Liver (tissue), 9 donors: ENCODE results near the gene SDE2. TPM values are rescaled to one million over a fixed set of nuclear protein-coding genes. Genes with fewer than 3 reads are reported as not detected.
A peak's percentile ranks its signal among the peaks of the same experiment; 100 is the strongest.
"Not testable (repeated sequence)": the region's sequence is repeated elsewhere in the genome, so short reads cannot be mapped to it uniquely, and the experiment has no call there.

Experiments
- DNase-seq: peaks from one replicate; pipeline ENCODE4 v3.0.0-alpha.2; 2017; ENCODE audit warnings: low spot score
- H3K27ac ChIP-seq, 2 donors: one replicate each; pipeline ENCODE4 v1.7.0; 2013; ENCODE audit warnings: inconsistent platforms in 2 of 2, low read length in 2 of 2, control low read depth in 1 of 2, low read depth in 1 of 2, mild to moderate bottlenecking in 1 of 2
- H3K27me3 ChIP-seq, 4 donors: one replicate each; pipeline versions ENCODE4 v1.6.1 to v1.7.0; 2013; ENCODE audit warnings: low read length in 3 of 4, inconsistent platforms in 1 of 4, mild to moderate bottlenecking in 1 of 4, moderate library complexity in 1 of 4; ENCODE audit not compliant: control insufficient read depth in 4 of 4, insufficient read depth in 4 of 4
- H3K36me3 ChIP-seq, 4 donors: one replicate each; pipeline versions ENCODE4 v1.6.1 to v1.7.0; 2013; ENCODE audit warnings: low read length in 3 of 4, mild to moderate bottlenecking in 3 of 4, low read depth in 1 of 4, moderate library complexity in 1 of 4; ENCODE audit not compliant: control insufficient read depth in 4 of 4, insufficient read depth in 3 of 4
- H3K4me1 ChIP-seq, 4 donors: one replicate each; pipeline versions ENCODE4 v1.6.1 to v1.7.0; 2013; ENCODE audit warnings: low read length in 3 of 4, mild to moderate bottlenecking in 3 of 4, moderate library complexity in 1 of 4; ENCODE audit not compliant: control insufficient read depth in 4 of 4, insufficient read depth in 4 of 4
- H3K4me3 ChIP-seq, 3 donors: one replicate each; pipeline versions ENCODE4 v1.6.1 to v1.7.0; 2013; ENCODE audit warnings: low read length in 3 of 3, control low read depth in 1 of 3, low read depth in 1 of 3, mild to moderate bottlenecking in 1 of 3
- H3K9ac ChIP-seq, 2 donors: one replicate each; pipeline ENCODE4 v1.7.0; 2013; ENCODE audit warnings: low read length in 2 of 2, mild to moderate bottlenecking in 2 of 2, moderate library complexity in 2 of 2, control low read depth in 1 of 2, low read depth in 1 of 2
- H3K9me3 ChIP-seq, 4 donors: one replicate each; pipeline versions ENCODE4 v1.6.1 to v1.7.0; 2013; ENCODE audit warnings: low read length in 3 of 4; ENCODE audit not compliant: control insufficient read depth in 4 of 4
- EGR1 ChIP-seq, 2 donors: IDR thresholded peaks; 2 replicates each; pipeline ENCODE4 v1.6.1; 2016 to 2018; ENCODE audit warnings: antibody characterized with exemption in 2 of 2, low read depth in 2 of 2
- FOXA2 ChIP-seq: IDR thresholded peaks from 2 replicates; pipeline ENCODE4 v1.6.1; 2016; ENCODE audit warnings: antibody characterized with exemption
- GABPA ChIP-seq, 2 donors: IDR thresholded peaks in 1 of 2; conservative IDR thresholded peaks in 1 of 2; 2 replicates each; pipeline ENCODE4 v1.6.1; 2016; ENCODE audit warnings: antibody characterized with exemption in 2 of 2, mild to moderate bottlenecking in 1 of 2, moderate library complexity in 1 of 2
- HNF4A ChIP-seq, 2 donors: conservative IDR thresholded peaks; 2 replicates each; pipeline ENCODE4 v1.6.1; 2016; ENCODE audit warnings: antibody characterized with exemption in 2 of 2, mild to moderate bottlenecking in 2 of 2
- HNF4G ChIP-seq: IDR thresholded peaks from 2 replicates; pipeline ENCODE4 v1.6.1; 2016; ENCODE audit warnings: antibody characterized with exemption
- JUND ChIP-seq, 2 donors: IDR thresholded peaks; 2 replicates each; pipeline ENCODE4 v1.6.1; 2016; ENCODE audit warnings: antibody characterized with exemption in 2 of 2
- MAX ChIP-seq: IDR thresholded peaks from 2 replicates; pipeline ENCODE4 v1.6.1; 2016; ENCODE audit warnings: antibody characterized with exemption
- NR2F2 ChIP-seq: IDR thresholded peaks from 2 replicates; pipeline ENCODE4 v1.6.1; 2016; ENCODE audit warnings: antibody characterized with exemption
- RAD21 ChIP-seq, 2 donors: IDR thresholded peaks; 2 replicates each; pipeline ENCODE4 v1.6.1; 2016; ENCODE audit warnings: antibody characterized with exemption in 2 of 2, mild to moderate bottlenecking in 2 of 2
- RXRA ChIP-seq, 2 donors: IDR thresholded peaks; 2 replicates each; pipeline ENCODE4 v1.6.1; 2017 to 2018; ENCODE audit warnings: antibody characterized with exemption in 2 of 2, mild to moderate bottlenecking in 1 of 2
- SP1 ChIP-seq: IDR thresholded peaks from 2 replicates; pipeline ENCODE4 v1.6.1; 2018; ENCODE audit warnings: antibody characterized with exemption, mild to moderate bottlenecking
- TAF1 ChIP-seq: conservative IDR thresholded peaks from 2 replicates; pipeline ENCODE4 v1.6.1; 2016; ENCODE audit warnings: antibody characterized with exemption, mild to moderate bottlenecking
- YY1 ChIP-seq: IDR thresholded peaks from 2 replicates; pipeline ENCODE4 v1.6.1; 2016; ENCODE audit warnings: antibody characterized with exemption, mild to moderate bottlenecking
- ZBTB33 ChIP-seq: IDR thresholded peaks from 2 replicates; pipeline ENCODE4 v1.6.1; 2016; ENCODE audit warnings: antibody characterized with exemption
- WGBS: extraction: QIAGEN DNeasy Blood & Tissue Kit; methylation state at CpG from one replicate; pipeline ENCODE4 v1.1.7; 2013; 5-methylcytosine and 5-hydroxymethylcytosine counted together
- polyA plus RNA-seq, 2 donors: library from polyadenylated mRNA; stranded (reverse) in 1 of 2; unstranded in 1 of 2; fragments of 200-250 nt in 1 of 2; fragments of >200 nt in 1 of 2; fragmentation: Nextera tagmentation in 1 of 2; extraction: Ambion mirVana in 1 of 2; gene quantifications; one replicate each; pipeline versions ENCODE4 v1.2.1 to v1.2.3, GENCODE V29; 2013 to 2015
- total RNA-seq, 2 donors: library from RNA; depleted of rRNA; stranded (reverse); fragments of >200 nt; gene quantifications; one replicate each; pipeline ENCODE4 v1.2.3, GENCODE V29; 2014
- TF ChIP-seq, protein P1 (sequence below): fragments of 150-350 bp; IDR thresholded peaks from 2 replicates; pipeline ENCODE4 v1.5.1; 2017; ENCODE audit warnings: improper control_type of control experiment, low read depth, low read length; ENCODE audit not compliant: missing input control
- TF ChIP-seq, protein P2 (sequence below): IDR thresholded peaks from 2 replicates; pipeline ENCODE4 v1.6.1; 2016; ENCODE audit warnings: antibody characterized with exemption
- donor health status: healthy.
- donor health status: healthy.
- donor health status: healthy.
- donor health status: healthy.
- donor health status: healthy.

The SDE2 gene
- total and polyA plus RNA-seq, 4 donors: 4.7 to 53.7 (median 11.0) TPM

DNA sequence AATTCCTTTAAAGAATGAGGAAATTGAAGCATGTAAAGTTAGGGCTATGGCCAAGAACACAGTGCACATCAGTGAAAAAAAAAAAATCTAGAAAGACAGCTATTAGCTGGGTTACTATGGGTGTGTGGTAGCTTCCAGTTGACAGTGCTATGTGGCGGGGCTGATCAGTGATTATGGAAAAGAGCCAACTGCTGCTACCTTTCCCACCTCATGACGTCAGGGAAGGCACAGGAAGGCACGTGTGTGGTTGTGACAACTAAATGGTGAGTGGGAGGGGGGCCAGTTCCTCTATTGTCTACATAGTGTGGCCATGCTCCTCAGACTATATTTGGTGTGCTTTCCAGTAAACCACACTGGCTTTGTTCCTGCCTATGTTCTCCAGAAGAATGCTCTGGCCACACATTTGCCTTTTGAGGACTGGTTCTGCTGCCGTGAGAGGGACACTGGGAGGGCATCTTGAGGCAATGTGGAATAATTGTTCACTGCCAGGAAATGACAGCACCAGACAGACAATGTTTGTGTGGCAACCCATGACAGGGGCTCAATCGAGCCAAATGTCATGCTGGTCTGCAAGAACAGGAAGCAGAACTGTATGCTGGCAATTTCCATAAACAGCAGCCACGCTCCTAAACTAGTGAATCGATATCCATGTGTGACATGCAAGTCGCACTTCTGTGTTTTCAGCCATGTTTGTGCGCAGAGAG lies 3.0 kb upstream of the SDE2 start:
- Histone ChIP-seq H3K9ac (peak overlapping the region in 1 of 2 donors; percentile 8), H3K27me3 (no peaks in the 10 kb centered on the region), H3K27ac (peak overlapping the region; percentile 46 to 85), H3K4me3 (no peak overlapping the region), H3K36me3 (no peaks in the 10 kb centered on the region), H3K9me3 (no peaks in the 10 kb centered on the region), H3K4me1 (peaks cover 2 to 11% (median 11%) of the 10 kb centered on the region in 4 donors)
- TF ChIP-seq HNF4G (no peak), RAD21 (IDR thresholded peaks at IDR 0.05) (peak in 1 of 2 donors; percentile 14), FOXA2 (no peak), ZBTB33 (no peak), GABPA (IDR thresholded peaks at IDR 0.05 in 1 of 2, conservative IDR thresholded peaks at IDR 0.05 in 1 of 2) (peak in 1 of 2 donors; percentile 24), RXRA (IDR thresholded peaks at IDR 0.05) (peak in 1 of 2 donors; percentile 18), EGR1 (IDR thresholded peaks at IDR 0.05; ENCODE audit: low read depth in 2 of 2) (no peak), YY1 (peak; percentile 28), TAF1 (peak; percentile 21), SP1 (peak; percentile 13), JUND (IDR thresholded peaks at IDR 0.05) (no peak), HNF4A (conservative IDR thresholded peaks at IDR 0.05) (no peak)
- DNase-seq: no peak
- WGBS: 54% methylated on average over 9 of the region's 9 CpGs

DNA sequence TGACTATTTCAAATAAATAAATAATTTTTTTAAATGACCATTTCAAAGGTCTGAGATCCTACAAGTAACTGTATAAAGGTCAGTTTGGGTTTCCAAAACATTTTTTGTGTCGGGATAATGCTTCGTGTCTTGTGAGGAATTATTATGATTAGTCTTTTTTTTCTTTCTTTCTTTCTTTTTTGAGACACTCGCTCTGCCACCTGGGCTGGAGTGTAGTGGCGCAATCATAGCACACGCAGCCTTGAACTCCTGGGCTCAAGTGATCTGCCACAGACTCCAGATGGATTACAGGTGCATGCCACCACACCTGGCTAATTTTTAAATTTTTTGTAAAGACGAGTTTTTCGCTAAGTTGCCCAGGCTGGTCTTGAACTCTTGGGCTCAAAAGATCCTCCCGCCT lies 1.9 kb upstream of the SDE2 start:
- DNase-seq: no peak
- Histone ChIP-seq H3K4me1 (peaks cover 4 to 19% (median 16%) of the 10 kb centered on the region in 4 donors), H3K27ac (peak overlapping the region; percentile 27 to 46), H3K9ac (no peak overlapping the region), H3K4me3 (no peak overlapping the region), H3K27me3 (no peaks in the 10 kb centered on the region), H3K9me3 (no peaks in the 10 kb centered on the region), H3K36me3 (no peaks in the 10 kb centered on the region)
- WGBS: 87% methylated on average over 8 of the region's 8 CpGs
- TF ChIP-seq ZBTB33 (no peak), SP1 (no peak), RXRA (IDR thresholded peaks at IDR 0.05) (no peak), EGR1 (IDR thresholded peaks at IDR 0.05; ENCODE audit: low read depth in 2 of 2) (no peak), TAF1 (no peak), MAX (no peak), RAD21 (IDR thresholded peaks at IDR 0.05) (no peak), HNF4A (conservative IDR thresholded peaks at IDR 0.05) (no peak), YY1 (no peak), HNF4G (no peak), NR2F2 (no peak)
- TF ChIP-seq, protein P1, sequence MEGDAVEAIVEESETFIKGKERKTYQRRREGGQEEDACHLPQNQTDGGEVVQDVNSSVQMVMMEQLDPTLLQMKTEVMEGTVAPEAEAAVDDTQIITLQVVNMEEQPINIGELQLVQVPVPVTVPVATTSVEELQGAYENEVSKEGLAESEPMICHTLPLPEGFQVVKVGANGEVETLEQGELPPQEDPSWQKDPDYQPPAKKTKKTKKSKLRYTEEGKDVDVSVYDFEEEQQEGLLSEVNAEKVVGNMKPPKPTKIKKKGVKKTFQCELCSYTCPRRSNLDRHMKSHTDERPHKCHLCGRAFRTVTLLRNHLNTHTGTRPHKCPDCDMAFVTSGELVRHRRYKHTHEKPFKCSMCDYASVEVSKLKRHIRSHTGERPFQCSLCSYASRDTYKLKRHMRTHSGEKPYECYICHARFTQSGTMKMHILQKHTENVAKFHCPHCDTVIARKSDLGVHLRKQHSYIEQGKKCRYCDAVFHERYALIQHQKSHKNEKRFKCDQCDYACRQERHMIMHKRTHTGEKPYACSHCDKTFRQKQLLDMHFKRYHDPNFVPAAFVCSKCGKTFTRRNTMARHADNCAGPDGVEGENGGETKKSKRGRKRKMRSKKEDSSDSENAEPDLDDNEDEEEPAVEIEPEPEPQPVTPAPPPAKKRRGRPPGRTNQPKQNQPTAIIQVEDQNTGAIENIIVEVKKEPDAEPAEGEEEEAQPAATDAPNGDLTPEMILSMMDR: no peak
- TF ChIP-seq, protein P2, sequence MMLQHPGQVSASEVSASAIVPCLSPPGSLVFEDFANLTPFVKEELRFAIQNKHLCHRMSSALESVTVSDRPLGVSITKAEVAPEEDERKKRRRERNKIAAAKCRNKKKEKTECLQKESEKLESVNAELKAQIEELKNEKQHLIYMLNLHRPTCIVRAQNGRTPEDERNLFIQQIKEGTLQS: no peak

GRCh38 chr1:226000493-226001081 lies 1.4 kb upstream of the SDE2 start:
- H3K9ac ChIP-seq, H3K9me3 ChIP-seq, H3K36me3 ChIP-seq, H3K27me3 ChIP-seq, DNase-seq, H3K4me3 ChIP-seq: not testable (repeated sequence)
- Histone ChIP-seq H3K27ac (peak overlapping the region in 1 of 2 donors; percentile 88), H3K4me1 (peaks cover 4 to 19% (median 16%) of the 10 kb centered on the region in 4 donors)
- 94% methylated on average over 21 of the region's 21 CpGs for WGBS
